ENCODE data around the gene SLC10A2. TPM values are rescaled to one million over a fixed set of nuclear protein-coding genes. Genes with fewer than 3 reads are reported as not detected.

Gene SLC10A2
- polyA plus RNA-seq, 10 donors: not detected

DNA sequence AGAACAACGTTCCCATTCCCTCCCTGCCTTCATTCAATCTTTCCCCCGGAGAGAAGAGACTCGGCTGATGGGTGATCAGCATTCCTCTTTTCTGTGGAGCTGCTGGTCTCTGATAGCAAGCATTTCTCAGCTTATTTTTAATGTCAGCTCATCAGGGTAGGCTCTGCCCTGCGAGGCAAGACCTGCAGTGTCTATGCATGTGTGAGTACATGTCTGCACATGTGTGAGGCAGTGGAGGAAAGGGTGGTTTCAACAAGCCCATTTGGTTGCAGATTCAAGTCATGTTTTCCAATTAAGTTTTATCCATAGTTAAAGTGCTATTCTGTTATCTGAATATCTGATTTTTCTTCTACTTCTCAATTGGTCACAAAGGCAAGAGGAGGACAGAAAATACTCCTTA is 19.5 kb downstream of the SLC10A2 start:
- DNase-seq: no peak

DNA sequence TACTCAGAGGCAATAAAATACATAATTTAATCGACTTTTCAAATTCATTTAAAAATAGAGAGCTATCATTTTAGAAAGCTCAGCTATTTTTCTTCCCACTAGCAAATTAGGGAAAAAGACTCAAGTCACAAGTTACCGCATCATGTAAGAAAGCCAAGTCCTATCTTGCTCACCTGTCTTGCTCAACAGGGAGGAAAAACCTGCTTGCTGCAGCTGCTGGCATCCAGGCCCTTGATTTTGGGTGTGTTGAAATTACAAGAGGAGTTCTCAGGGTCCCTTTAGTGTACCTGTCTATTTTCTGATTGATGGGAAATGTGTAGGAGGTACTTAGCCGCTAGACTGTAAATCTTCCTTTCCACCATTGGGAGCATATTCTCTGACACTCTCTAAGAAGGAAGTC is 22.2 kb downstream of the SLC10A2 start:
- DNase-seq: no peak

DNA sequence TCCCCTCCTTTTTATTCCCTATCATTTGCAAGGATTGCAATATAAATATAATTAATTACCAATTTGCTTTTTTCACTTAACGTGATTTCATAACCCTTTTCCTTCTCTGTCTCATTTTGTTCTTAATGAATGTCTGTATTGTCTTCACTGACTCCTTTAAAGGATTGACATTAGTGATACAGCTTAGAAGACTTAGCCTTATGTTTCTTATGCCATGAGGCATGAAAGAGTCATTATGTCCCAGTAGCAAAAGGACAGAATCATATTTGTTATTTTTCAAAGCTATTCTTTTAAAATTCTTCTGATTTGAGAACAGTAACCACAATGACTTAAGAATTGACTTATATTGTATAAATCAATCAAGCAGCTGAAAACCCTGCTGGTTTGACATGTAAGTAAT is 26.2 kb downstream of the SLC10A2 start:
- no peak for DNase-seq

DNA sequence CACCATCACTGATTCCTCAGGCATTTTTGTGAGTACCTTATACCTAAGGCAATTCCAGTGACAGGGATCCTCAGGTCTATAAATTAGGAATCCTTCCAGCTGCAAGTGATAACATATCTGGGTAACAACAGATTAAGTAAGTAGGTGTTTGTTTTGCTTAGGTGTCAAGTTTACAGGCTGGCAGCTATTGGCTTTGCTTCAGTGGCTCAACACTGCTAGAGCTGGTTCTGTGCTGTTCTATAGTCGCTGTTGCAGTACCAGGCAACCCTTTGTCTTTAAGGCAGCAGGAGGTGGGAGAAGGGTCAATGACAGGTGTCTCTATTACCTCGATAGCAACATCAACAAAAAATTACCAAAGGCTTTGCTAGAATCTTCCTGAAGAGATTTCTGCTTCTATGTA is 27.0 kb downstream of the SLC10A2 start:
- DNase-seq: no peak

DNA sequence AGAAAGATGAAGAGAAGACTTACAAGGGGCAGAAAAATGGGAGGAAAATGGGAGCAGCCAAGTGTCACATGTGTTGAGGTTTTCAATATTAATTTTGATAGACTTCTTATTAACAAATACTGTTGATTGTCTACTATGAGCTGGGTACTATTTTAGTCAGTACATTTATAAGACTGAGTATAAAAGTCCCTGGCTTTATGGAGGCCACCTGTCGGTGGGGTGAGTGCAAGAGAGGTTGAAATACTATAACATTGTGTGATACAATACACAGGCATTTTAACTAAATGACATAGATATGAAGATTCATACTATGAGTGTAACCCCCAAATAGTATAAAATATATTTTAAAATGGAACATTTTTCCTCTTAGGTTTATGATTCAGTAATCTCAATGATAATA is 29.9 kb downstream of the SLC10A2 start:
- DNase-seq: no peak

DNA sequence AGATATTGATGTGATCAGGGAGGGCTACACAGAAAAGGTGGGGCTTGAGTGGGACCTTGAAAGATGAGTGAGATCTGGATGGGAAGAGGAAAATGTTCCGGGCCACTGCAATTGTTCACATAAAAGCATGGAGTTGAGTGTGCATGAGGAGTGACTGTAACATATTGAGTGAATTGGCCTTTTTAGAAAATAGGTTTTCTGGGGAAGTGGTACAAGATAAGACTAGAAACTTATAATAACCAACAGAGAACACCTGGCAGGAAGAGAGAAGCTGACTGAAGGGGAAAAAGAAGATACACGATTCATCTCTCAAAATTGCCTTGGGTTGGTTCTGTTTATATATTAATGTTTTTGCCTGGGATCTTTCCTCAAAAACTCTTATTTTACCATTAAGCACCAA is 32.2 kb downstream of the SLC10A2 start:
- no peak for DNase-seq

DNA sequence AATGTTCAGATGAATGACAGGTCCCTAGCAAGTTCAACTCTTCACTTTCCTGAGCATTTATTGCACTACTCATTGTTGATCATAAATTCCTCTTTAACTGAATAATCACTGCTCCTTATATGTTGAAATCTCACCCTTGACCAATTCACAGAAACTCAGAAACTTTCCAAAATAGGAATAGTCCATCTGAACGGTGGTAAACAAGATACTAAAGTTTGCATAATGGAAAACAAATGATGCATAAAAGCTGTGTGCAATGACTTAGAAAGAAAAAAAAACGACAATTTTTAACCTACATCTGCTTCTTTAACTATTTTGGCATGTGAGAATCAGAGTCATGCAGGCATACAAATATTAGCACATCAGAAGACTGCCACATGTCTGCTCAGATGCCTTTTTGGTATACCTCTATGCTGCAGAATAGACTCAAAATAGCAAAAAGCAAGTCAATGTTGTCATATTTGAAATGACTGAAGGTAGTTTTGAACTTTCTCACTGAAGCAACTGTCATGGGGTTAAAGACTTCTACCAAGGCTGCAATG is 34.8 kb downstream of the SLC10A2 start:
- DNase-seq: no peak

DNA sequence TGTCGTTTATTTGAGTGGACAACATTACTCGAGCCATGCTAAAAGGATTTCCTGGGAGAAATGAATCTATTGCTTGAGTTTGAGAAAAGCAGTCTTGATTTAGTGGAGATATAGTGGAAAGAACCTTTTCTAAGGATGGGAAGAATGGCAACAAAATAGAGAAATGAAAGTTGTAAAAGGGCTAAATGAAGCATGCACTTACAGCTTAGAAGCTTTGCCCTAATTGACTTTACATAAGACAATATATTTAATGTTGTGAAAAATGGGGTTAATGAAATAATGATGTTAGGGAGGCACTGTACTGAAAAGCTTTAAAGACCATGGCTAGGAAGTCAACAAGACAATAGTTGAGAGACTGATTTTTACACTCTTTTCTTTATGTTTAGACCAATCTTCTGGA is 35.4 kb downstream of the SLC10A2 start:
- no peak for DNase-seq

DNA sequence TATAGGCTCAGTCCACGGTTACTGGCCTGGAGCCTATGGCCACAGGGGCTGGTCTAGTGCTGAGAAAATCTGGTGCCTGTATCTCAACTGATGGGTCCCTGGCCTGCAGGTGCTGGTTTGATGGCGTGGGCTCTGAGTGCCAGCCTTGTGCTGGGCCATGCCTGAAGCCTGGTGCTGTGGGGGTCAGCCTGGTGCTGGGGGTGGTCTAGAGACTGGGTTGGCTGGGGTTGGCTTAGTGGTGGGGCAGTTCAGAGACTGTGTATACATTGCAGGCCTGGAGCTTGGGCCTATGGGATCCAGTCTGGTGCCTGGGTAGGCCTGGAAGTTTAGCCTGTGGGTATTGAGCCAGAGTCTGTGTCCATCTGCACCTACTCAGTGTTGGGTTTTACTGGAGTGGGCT is 36.4 kb downstream of the SLC10A2 start:
- DNase-seq: no peak

DNA sequence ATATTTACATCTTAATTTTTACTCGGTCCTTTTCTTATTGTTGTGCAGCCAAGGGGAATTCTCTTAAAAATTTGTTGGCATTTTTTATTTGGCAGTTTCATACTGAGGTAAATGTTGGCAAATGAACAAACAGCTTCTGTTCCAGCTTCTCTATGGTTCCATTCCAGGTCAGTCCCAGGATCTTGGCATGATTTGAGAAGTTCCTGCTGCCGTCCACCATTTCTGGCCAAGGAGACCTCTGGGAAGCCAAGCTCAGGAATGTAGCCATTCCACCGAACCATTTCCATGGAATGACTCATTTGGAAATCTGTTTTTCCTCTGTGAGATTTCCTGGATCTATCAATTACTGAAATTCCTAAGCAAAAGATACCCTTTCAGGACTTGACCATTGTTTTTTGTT is 43.9 kb downstream of the SLC10A2 start:
- DNase-seq: no peak

DNA sequence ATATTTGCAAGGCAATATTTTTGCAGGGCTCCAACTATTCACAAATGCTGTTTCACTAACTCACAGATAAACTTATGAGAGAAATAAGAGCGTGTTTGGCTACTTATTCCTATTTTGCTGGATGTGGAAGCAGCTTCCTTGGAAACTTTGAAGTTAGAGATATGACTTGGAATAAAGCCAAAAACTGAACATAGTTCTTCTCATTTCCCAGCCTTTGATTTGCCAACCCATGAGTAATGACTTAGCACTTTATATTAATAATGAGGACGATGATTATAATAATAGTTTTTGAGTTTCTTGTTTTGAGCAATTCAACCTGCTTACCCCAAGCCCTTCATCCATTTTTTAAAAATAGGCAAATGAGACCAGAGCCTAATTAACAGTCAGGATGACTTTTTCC is 47.7 kb downstream of the SLC10A2 start:
- DNase-seq: no peak

DNA sequence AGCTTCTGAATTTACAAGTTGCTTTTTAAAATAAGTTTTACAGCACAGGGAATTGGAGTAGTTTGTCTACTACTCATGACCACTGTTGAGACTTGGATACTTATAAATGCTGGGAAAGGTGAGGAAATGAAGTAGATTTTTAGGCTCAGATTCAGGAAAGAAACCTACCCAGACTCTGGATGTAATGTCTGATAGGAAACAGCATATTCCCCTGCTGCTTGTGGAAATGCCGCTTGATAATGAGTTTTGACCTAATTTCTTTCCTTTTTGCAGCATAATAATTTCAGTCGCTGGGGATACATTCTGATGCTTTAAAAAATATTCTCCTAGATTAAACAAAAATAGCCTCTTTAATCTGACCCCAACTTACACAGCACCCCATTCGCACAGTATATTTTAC is 53.6 kb downstream of the SLC10A2 start:
- DNase-seq: no peak

DNA sequence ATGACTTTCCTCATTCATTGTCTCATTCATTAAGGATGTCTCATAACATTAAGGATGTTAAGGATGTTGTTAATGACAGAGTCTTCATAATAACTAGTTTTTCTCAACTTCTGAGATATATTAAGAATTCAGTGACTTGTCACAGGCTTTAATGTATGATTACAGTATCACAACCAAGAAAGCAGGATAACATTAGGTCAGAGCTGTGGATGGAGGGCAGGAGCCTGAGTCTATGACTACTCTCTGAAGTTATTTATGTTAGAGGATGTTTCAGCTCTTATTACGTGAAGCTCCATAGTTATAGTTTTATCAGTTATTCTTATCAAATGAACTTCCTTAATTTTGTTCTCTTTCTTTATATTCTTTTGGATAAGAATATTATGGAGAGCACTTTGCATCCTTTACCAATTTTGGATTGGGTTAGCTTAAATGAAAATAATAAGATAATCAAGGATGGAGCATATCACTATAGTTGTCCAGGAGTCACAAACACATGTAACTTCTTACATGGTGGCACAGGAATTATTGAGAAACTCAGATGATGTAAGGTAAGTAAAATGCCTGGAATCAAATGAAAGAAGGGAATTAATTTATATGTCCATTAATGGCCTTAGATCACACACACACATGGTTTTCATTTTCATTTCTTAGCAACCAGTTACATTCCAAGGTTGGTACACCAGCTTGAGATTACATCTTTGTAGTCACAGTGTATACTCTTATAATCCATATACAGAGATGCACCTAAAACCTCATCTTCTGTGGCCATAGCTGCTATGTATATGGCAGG is 57.0 kb downstream of the SLC10A2 start:
- DNase-seq: peak in 1 of 3 donors; percentile 53

DNA sequence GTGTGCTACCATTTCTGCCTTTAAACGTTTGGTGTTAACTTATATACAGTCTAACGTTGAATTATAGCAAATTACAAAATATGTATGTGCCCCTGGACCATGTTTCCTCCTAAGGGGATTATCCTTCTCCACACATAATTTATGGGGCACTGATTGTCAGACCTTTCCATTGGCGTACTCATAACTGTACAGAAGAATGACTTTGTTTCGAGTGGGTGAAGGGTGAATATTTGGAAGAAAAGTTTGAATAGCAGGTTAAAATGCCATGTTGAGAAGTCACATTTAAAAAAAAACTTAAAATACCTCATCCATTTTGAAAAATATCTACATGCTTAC is 58.8 kb downstream of the SLC10A2 start:
- DNase-seq: no peak

DNA sequence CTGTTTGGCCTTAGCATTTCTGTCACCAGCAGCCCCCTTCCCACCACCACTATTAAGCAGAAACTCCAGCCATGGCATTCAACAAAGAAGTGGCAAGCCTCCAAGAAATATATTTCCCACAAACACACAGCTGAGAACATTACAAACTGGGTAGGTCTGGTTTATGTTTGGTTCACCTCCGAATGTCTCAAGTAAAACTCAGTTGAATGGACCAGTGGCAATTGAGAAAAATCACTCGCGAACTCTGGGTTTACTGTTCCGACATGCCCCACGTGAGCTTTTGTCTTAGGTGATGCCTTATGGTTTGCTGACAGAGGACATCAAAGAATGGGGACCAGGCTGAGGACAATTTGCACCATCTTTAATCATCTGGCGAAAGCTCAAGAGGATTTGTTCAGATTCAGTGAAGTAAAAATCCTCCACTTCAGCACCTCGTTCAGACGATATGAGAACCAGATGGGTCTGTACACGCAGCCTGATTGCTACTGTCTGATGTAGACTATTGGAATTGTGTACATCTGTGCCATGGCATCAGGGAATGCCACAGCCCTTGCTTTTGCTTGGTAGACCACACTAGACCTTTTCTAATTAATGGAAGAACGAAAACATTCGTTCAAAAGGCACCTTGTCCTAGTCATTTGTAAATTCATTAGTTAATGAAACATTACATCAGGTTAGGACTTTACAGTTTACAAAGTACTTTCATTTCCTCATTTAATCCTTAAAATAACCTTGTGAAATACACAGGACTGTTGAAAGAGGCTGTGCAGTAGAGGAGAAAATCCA is 59.4 kb downstream of the SLC10A2 start:
- DNase-seq: no peak

DNA sequence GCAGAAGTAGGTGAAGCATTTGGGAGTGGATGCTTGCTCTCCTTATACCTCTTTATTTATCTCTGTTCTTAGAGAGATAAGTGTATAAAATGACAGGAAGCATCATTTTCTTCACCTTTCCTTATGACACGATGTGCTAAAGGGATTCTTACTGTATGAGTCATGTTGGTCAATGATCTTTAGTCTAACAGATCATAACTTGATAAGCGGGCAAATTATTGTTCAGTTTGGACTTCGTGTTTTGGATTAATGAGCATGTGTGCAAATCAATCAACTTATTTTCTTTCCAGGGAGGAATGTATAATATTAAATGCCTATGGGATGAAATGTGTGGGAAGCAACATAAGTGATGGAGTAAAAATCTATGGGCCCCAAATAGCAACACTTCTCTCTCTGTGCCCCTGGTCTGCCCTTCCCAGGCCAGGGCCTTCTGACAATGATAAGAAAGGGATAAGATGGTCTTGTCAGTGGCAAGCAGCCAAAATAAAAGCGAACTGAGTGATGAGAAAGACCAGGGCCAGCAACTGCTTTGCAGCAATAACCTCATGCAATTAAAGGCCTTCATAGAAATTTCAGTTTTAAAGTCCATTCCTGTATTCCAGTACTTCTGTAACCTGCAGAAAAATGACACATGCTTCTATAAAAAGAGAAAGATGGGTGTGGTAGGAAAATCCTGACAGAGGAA is 61.4 kb downstream of the SLC10A2 start:
- DNase-seq: no peak

DNA sequence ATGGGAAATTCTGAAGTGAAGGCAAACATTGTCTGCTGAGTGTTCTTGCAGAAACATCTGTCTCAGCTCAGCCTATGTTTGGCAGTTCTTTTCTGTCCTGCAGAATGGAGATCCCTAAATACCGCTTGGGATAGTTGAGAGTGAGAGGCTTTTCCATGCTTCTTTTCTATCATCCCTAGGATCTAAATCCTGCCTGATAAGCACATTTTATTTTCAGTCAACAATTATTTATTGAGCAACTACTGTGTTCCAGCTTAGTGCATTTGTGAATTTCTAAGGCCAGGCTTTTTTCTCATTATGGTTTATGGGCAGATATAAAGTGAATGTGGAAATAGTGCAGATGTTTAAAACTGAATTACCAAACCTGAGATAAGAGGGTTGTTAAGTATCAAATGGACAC is 62.6 kb downstream of the SLC10A2 start:
- no peak for DNase-seq

DNA sequence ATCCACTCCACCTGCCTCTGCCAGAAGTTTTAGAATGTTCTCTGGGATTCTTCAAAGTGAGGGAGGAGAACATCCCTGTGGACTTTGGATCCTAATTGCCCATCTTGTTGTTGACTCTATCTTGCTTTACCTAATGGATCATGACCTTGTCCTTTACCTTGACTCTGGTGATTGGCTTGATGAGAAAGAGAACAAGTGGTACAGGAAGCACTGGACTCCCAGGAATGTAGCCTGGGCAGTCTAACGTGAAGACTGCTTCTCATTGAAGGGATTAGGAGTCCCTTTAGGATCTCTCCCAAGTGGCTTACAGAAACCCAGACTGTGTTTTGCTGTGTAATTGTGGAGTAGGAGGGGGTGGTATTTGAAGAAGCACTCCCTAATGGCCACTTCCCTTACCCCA is 63.9 kb downstream of the SLC10A2 start:
- DNase-seq: no peak

DNA sequence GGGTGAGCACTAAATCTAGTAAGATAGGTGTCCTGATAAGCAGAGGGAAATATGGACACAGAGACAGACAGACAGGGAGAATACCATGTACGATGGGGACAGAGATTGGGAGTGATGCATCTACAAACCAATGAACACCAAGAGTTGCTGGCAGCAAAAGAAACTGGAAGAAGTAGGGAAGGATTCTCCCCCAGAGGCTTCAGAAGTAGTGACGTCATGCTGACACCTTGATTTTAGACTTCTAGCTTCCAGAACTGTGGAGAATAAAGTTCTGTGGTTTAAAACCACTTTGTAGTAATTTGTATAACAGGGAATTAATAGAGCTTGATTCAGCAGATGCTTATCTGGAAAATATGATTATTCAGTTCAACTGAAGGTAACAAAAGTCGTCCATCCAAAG is 66.1 kb downstream of the SLC10A2 start:
- no peak for DNase-seq

DNA sequence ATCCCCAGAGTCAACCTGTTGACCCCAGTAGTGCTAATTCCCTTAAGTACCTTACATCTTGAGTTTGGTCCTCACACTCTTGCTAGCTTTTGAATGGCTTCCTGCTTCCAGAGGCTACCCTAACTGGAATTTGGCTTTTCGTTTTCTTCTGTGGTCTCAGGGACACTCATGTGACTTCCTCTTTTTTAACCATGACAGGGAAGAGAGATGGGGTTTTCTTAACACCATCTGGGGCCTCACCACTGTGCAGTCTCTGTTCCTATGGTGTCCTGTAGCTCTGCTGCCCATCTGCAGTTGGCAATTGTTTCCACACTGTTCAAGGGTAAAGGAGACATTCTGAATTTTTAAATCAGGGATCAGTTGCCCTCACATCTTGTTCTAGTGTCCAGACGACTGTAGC is 66.7 kb downstream of the SLC10A2 start:
- no peak for DNase-seq

Measured in muscle of back (tissue), 11 donors.